HEK293 (cell line): ENCODE data around the gene FBXO33.

Experiments used
- ATF2 ChIP-seq: fragments of 450-650 bp; formaldehyde crosslinking; IDR thresholded peaks from 2 replicates; pipeline ENCODE4 v1.5.1; 2016; ENCODE audit warnings: missing biosample characterization, missing genetic modification characterization, low read depth
- CTCF ChIP-seq: fragments of 450-650 bp; formaldehyde crosslinking; IDR thresholded peaks from 2 replicates; pipeline ENCODE4 v1.5.1; 2016; ENCODE audit warnings: missing biosample characterization, missing genetic modification characterization
- GLI4 ChIP-seq: fragments of 450-650 bp; formaldehyde crosslinking; IDR thresholded peaks from 2 replicates; pipeline ENCODE4 v1.5.1; 2016; ENCODE audit warnings: missing biosample characterization, missing genetic modification characterization
- ZBTB1 ChIP-seq: fragments of 450-650 bp; formaldehyde crosslinking; IDR thresholded peaks from 2 replicates; pipeline ENCODE4 v1.5.1; 2016; ENCODE audit warnings: missing biosample characterization, missing genetic modification characterization
- ZFHX2 ChIP-seq: fragments of 450-650 bp; formaldehyde crosslinking; conservative IDR thresholded peaks from 2 replicates; pipeline ENCODE4 v1.5.1; 2016; ENCODE audit warnings: missing biosample characterization, missing genetic modification characterization
- ZNF274 ChIP-seq, 2 experiments: fragments of 200-500 bp in 1 of 2; fragments of 450-650 bp in 1 of 2; sonication (Bioruptor generic) in 1 of 2; formaldehyde crosslinking in 1 of 2; IDR thresholded peaks; 2 replicates each; pipeline versions ENCODE4 v1.5.1 to v1.6.1; 2014 to 2016; ENCODE audit warnings: borderline replicate concordance in 1 of 2, inconsistent platforms in 1 of 2, low read length in 1 of 2, missing biosample characterization in 1 of 2, missing genetic modification characterization in 1 of 2
- ZNF292 ChIP-seq: fragments of 450-650 bp; formaldehyde crosslinking; IDR thresholded peaks from 2 replicates; pipeline ENCODE4 v1.5.1; 2016; ENCODE audit warnings: low read depth, missing biosample characterization, missing genetic modification characterization, borderline replicate concordance
- ZNF530 ChIP-seq: fragments of 450-650 bp; formaldehyde crosslinking; IDR thresholded peaks from 2 replicates; pipeline ENCODE4 v1.5.1; 2016; ENCODE audit warnings: low read depth, missing biosample characterization, missing genetic modification characterization

- TF ChIP-seq ZFHX2 (tag by site-specific recombination) = no peak
- no peak for TF ChIP-seq ZNF292 (tag by site-specific recombination)
- TF ChIP-seq ZNF530 = no peak
- no peak for TF ChIP-seq CTCF (tag by site-specific recombination)
- no peak for TF ChIP-seq ZBTB1 (tag by site-specific recombination)
- TF ChIP-seq ATF2 (tag by site-specific recombination) = no peak
- no peak for TF ChIP-seq ZNF274 (IDR thresholded peaks at IDR 0.05; ENCODE audit: low read length)
- no peak for TF ChIP-seq ZNF274 (tag by site-specific recombination; IDR thresholded peaks at IDR 0.05; ENCODE audit: borderline replicate concordance)
- no peak for TF ChIP-seq GLI4 (tag by site-specific recombination)
These were observed 42.2 kb upstream of the FBXO33 start for GRCh38 chr14:39474416-39474911.
